GM19324 (cell line): ENCODE measurements around the gene CAND2.

Experiments
- ATAC-seq: cut with Tn5 transposase; IDR thresholded peaks from one replicate; pipeline ENCODE4 v1.9.1; 2021; ENCODE audit warnings: mild to moderate bottlenecking, moderate library complexity; ENCODE audit not compliant: unreplicated experiment, low FRiP score

The CAND2 gene

DNA sequence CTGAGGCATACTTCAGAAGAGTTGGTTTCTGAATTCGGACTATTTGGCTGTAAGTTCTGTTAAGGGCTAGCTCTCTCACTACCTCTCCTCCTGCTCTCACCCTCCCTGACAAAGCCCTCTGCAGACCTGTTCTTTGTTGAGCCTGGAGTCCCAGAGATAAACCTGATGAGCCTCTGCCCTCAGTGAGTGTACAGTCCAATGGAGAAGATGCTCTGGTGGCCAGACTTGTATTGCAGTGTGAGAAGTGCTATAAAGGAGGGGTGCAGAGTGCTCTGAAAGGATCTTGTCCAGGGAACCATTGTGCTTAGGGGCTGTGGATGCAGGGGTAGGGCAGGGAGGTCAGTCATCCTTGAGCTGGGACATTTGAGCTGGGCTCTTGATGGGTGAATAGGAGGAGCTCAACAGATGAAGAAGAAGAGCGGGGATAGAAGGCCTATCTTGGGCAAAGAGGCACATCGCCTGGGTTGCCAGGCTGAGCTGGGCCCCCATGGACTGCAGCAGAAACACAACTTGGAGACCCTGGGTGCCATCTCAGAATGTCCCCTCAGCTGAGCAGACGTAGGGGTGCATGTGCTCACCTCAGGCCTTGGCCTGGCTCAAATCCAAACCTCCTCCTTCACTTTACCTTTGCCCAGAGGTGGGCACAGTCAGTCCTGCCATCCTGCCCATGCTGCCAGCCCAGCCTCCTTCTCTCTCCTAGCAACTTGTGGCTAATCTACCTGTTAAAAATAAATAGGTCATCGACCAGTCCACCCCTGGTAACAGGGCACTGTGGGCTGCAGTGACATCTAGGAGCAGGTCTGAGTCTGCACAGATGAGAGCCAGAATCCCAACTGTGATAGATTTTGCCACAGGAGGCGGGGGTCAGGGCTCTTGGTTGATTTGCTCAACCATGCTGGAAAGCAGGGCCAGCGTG lies 3.3 kb downstream of the CAND2 start:
- ATAC-seq = no peak

DNA sequence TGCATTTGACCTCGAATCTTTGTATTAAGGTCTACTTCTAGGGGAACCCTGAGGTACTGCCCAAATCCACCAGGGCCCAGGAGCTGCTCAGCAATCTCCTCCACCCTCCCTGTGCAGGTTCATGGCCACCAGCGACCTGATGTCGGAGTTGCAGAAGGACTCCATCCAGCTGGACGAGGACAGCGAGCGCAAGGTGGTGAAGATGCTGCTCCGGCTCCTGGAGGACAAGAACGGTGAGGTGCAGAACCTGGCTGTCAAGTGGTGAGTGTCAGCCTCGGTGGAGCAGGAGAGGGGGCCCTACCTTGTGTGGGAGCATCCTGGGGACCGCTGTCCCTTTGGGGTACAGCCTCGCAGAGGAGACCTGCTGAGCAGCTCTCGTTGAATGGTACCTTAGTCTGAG lies 6.9 kb downstream of the CAND2 start:
- ATAC-seq = no peak

DNA sequence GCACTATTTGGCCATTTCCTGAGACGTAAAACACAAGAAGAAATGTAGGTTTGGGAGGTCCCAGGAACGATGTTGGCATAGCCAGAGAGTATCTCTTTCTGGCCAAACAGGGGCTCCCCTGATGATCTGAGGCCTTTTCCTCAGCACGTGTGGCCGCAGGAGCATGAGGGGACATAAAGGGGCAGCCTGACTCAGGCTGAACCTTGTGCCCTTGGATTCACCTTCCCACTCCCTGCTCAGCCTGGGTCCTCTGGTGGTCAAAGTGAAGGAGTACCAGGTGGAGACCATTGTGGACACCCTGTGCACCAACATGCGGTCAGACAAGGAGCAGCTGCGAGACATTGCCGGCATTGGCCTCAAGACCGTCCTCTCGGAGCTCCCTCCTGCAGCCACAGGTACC lies 10.6 kb downstream of the CAND2 start:
- no peak for ATAC-seq

DNA sequence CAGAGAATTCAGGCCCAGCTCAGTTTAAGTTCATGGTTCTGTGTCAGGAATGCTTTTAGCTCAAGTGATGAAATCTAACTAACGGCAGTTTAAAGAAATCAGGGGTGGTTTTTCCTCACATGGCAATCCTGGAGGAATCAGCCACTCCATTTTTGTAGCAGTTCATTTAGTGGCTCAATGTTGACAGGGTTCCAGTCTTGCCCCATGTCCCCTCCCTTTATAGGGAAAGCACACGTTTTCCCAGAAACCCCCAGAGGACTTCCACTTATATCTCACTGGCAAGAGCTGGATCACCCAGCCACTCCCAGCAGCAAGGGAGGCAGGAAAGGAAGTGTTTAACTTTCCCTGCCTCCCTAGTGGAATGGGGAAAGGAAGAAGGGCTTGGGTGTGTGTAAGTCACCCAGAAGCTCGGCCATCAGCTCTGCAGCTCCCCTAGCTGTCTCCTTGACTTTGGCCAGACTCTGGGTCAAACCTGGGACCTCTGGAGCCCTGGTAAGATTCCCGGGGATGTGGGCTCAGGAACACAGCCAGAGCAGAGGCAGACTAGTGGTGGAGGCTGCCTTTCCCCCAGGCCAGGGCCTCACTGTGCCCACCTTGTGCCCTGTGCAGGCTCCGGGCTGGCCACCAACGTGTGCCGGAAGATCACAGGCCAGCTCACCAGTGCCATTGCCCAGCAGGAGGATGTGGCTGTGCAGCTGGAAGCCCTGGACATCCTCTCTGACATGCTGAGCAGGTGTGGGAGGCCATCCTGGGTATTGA lies 11.3 kb downstream of the CAND2 start:
- no peak for ATAC-seq

DNA sequence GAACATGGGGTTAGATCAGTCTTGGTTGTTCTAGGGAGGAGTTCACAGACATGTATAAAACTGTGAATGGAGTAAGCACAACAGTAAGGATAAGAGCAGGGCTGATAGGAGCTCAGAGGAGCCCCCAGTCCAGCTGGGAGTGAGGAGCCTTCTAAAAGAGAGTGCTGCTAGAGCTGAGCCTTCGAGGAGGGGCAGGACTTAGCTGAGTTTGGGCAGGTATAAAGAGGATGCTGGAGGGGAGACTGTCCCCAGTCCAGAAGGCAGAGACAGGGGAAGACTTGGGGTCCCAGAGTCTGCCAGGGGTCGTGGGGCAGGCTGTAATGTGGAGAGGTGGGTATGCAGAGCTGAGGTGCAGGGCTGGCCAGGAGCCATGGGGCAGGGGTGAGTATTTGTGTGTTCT lies 12.1 kb downstream of the CAND2 start:
- ATAC-seq = no peak

DNA sequence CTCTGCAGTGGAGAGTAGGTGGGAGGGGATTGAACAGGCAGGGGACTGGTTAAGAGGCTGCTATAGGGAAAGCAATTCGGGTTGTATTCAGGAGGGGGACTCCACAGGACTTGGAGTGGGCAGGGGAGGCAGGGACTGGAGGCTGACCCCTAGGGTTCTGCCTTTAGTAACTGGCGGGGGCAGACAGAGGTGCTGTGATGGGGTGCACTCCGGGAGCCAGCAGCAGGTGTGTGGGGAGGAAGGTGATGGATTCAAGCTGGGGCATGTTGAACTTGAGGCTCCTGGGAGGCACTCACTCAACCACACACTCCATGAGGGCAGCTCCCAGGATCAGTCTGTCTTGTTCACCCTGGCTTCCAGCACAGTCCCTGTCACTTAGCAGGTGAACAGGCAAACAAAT lies 12.5 kb downstream of the CAND2 start:
- ATAC-seq = no peak

DNA sequence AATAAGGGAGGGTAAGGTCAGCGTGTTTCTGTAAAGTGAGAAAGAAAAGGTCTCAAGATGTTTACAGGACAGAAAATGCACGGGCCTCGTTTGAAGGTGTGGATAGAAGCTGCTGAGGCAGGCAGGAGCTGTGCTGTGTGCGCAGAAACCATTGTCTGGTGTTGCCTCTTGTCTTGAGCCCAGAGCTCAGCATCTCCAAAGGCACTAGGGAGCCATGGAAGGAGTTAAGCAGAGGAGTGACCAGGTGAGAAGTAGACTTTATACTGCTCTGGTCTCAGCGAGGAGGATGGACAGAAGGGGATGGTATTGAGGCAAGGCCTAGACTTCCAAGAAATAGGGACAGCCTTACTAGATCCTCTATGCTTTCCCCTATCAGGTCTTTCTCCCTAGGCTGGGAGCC lies 13.0 kb downstream of the CAND2 start:
- ATAC-seq = no peak

DNA sequence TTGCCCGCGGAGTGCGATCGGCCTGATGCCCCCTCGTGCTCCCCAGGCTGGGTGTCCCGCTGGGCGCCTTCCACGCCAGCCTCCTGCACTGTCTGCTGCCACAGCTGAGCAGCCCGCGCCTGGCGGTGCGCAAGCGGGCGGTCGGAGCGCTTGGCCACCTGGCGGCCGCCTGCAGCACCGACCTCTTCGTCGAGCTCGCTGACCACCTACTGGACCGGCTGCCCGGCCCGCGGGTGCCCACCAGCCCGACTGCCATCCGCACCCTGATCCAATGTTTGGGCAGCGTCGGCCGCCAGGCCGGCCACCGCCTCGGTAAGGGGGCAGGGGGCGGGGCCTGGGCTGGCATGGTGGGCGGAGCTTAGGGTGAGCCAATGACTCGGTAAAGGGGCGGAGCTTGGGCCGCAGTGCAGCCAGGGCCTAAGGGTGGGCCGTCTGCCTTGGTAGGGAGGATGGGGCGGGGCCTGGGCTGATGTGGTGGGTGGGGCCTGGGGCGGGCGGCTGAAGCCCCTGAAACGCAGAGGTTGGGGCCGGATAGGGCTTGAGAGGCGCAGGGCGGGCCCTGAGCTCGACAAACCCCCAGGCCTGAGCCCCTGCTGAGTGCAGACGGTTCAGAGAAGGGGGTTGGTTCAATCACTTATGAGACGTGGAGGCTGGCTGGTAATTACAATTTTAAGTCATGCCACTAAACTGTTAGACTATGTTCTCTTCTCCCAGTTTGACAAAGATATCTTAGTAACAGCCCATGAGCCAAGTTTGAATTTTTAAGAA lies 13.7 kb downstream of the CAND2 start:
- peak; percentile 93 for ATAC-seq

DNA sequence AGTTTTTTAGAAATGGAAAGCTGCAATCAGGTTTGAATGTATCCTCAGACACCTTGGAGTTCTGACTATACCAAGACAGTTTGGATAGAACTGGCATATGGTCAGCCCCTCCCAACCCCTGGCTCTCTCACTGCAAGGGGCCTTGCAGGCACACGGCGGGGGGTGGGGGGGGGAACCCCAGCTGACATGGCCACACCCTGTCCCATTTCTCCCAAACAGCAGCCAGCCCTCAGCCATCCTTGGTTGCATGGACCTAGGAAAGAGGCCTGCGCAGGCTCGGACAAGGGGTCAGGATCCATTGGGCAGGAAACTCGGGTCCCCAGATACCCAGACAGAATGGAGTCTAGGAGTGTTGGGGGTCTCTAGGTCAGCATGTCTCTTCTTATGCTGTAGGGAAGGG lies 14.5 kb downstream of the CAND2 start:
- ATAC-seq = no peak

DNA sequence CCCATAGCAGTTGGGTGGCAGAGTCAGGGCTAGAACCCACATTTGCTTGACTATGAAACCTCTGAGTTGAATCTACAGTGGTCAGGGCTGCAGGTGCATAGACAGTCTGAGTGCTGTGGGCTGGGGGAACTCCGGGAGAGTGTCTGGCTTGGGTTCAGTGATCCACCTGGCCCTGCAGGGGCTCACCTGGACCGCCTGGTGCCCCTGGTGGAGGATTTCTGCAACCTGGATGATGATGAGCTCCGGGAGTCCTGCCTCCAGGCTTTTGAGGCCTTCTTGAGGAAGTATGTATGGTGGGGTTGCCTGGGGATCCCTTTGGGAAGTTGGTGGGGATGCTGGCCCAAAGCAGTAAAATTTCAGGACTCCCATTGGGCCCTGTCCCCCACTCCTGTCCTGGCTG lies 16.3 kb downstream of the CAND2 start:
- ATAC-seq = no peak

DNA sequence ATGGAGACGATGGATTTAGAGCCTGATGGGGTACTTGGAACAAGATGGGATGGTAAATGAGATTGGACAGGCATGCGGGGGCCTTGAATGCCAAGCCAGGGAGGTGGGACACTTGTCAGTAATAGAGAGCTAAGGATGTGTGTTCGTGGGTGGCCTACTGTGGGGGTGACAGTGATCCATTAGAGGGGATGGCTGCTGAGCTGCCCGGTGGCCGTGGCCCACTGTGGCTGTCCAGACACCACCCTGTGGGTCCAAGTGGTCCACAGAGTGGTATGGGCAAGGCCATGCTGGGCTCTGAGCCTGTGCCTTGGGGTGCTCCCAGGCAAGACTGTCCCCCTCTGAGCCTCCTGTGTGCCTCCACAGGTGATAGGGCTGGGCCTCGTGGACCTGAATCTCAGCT lies 17.5 kb downstream of the CAND2 start:
- no peak for ATAC-seq

DNA sequence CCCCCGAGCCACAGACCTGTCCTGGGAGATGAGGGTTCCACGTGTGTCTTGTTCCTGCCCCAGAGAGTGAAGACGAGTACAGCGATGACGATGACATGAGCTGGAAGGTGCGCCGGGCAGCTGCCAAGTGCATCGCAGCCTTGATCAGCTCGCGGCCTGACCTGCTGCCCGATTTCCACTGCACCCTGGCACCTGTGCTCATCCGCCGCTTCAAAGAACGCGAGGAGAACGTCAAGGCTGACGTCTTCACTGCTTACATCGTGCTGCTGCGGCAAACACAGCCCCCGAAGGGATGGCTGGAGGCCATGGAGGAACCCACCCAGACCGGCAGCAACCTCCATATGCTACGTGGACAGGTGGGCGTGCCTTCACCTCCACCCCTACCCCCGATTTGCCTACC lies 18.6 kb downstream of the CAND2 start:
- ATAC-seq = no peak

DNA sequence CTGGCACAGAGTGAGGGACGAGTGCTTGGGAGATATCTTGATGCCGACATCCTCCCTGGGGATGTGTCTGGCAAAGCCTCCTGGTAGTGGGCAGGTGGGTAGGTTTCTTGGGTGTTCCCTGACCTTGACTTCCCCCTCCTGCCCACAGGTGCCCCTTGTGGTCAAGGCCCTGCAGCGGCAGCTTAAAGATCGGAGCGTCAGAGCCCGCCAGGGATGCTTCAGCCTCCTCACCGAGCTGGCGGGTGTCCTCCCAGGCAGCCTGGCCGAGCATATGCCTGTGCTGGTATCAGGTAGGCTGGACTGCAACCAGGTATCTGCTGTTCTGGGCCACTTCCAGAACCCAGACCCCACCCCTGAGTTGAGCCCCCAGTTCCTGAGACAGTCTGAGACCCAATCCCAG lies 19.2 kb downstream of the CAND2 start:
- ATAC-seq = no peak

DNA sequence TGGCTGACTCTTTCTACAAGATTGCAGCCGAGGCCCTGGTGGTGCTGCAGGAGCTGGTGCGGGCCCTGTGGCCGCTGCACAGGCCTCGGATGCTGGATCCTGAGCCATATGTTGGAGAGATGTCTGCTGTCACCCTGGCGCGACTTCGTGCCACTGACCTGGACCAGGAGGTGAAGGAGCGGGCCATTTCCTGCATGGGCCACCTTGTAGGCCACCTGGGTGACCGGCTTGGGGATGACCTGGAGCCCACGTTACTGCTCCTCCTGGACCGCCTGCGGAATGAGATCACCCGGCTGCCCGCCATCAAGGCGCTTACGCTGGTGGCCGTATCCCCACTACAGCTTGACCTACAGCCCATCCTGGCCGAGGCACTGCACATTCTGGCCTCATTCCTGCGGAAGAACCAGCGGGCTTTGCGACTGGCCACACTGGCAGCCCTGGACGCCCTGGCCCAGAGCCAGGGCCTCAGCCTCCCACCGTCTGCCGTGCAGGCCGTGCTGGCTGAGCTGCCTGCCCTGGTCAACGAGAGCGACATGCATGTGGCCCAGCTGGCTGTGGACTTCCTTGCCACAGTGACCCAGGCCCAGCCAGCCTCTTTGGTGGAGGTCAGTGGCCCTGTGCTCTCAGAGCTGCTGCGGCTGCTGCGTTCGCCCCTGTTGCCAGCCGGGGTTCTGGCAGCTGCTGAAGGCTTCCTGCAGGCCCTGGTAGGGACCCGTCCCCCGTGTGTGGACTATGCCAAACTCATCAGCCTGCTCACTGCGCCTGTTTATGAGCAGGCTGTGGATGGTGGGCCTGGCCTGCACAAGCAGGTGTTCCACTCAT lies 20.3 kb downstream of the CAND2 start:
- no peak for ATAC-seq

DNA sequence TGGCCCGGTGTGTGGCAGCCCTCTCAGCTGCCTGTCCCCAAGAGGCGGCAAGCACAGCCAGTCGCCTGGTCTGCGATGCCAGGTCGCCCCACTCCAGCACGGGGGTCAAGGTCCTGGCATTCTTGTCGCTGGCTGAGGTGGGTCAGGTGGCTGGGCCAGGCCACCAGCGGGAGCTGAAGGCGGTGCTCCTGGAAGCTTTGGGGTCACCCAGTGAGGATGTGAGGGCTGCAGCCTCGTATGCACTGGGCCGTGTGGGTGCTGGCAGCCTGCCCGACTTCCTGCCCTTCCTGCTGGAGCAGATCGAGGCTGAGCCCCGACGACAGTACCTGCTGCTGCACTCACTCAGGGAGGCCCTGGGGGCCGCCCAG lies 20.8 kb downstream of the CAND2 start:
- ATAC-seq = no peak

DNA sequence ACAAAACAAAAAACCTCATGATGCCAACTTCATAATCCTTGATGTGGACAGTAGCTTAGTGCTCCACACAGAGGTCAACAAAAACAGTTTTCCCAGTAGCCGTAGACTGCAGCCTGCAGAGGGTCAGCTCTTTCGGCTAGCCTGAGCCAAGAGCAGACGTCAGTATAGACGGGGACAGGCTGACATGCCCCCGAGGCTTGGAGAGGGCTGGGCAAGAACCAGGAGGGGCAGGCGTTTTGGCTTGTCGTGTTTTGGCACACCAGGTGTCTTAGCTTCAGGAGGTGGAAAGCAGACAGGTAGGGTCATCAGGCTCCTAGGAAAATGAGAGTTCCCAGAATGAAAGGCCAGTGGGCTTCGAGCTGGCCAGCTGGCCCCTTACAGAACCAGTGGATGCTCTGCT lies 21.8 kb downstream of the CAND2 start:
- no peak for ATAC-seq

DNA sequence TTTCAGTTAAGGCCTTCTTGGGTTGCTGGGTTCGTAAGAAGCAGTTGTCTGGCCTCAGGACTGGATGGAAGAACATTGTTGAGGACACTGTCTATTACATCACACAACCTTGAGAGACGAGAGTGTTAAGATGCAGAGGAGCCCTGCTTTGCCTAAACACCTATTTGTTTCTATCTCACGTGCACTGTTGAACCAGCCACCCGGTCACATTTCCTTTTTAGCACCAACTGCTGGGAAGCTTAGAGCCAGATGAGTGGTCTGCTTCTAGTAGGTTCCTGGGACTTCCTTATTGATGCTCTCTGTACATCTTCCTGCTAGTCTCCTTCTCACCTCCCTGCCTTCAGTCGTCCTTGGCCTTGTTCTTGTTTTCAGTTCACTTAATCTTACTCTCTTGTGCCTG lies 22.3 kb downstream of the CAND2 start:
- no peak for ATAC-seq

DNA sequence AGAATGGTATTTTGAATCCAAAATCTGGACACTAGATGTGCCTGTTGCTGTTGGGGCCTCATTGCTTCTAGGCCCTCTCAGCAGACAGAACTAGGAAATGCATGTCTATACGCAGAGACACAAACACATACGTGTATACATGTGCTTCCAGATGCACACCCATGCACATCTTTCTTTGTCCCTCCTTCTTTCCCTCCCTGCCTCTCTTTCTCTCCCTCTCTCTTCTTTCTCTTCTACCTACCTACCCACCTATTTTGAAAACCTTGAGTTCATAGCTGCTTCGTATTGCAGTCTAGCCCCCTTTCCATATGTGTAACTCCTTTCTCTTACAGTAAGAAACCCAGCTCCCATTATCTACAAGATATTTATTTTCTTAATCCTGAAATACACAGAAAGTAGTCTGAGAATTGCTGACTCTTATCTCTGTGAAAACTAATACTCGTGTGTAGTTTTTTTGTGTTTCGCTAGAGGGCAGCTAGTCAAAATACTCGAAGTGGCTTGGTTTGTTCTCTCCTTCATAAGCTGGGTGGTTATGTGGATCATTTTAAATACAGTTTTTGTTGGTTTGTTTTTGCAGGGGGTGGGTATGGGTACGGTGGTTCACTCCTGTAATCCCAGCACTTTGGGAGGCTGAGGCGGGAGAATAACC lies 26.4 kb downstream of the CAND2 start:
- no peak for ATAC-seq

DNA sequence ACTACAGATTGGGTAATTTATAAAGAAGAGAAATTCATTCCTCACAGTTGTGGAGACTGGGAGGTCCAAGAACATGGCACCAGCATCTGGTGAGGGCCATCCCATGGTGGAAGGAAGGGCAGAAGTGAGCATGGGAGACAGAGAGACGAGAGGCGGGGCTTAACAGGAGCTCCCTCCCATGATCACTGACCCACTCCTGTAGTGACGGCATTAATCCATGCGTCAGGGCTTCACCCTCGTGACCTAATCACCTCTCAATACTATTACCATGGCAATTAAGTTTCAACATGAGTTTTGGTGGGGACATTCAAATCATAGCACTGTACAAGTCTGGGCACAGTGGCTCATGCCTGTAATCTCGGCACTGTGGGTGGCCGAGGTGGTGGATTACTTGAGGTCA lies 27.8 kb downstream of the CAND2 start:
- ATAC-seq = no peak

DNA sequence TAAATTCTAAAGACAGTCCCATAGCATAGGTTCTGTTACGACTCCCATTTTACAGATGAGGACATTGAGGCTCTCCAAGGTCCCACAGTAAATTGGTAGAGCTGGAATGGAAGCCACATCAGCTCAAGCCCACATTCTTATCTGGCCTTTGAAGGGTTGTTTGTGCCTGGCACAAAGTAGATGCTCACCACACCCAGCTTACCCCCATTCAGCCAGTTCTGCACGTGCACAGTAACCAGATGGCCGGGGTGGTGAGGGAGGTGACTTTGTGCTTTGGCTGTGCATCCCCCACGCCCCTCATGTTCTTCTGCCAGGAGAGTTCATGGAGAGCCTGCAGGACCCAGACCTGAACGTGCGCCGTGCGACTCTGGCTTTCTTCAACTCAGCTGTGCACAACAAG lies 28.7 kb downstream of the CAND2 start:
- no peak for ATAC-seq
